Effector memory CD8-positive, alpha-beta T cell (primary cell): ENCODE results near the gene XKR7.

Experiments
- ATAC-seq: fragments of 150-1000 bp; cut with Tn5 transposase; replicated peaks from 2 replicates; pipeline ENCODE4 v1.10.0; 2021; ENCODE audit warnings: mild to moderate bottlenecking, moderate library complexity
- DNase-seq, 3 experiments: peaks; one replicate each; pipeline ENCODE4 v3.0.0; 2021
- H3K27ac Mint-ChIP-seq, 2 donors: one replicate each; pipeline ENCODE4 v1.8.0; 2022; ENCODE audit warnings: mild to moderate bottlenecking in 2 of 2, mixed read lengths in 2 of 2, moderate library complexity in 2 of 2
- H3K27me3 Mint-ChIP-seq, 2 donors: one replicate each; pipeline ENCODE4 v1.8.0; 2022; ENCODE audit warnings: mixed read lengths in 2 of 2
- H3K36me3 Mint-ChIP-seq: one replicate; pipeline ENCODE4 v1.8.0; 2022; ENCODE audit warnings: mild to moderate bottlenecking, moderate library complexity, mixed read lengths; ENCODE audit not compliant: insufficient read depth
- H3K4me1 Mint-ChIP-seq, 2 donors: one replicate each; pipeline ENCODE4 v1.8.0; 2022; ENCODE audit warnings: low read depth in 2 of 2, mixed read lengths in 2 of 2
- H3K4me3 Mint-ChIP-seq, 2 donors: one replicate each; pipeline ENCODE4 v1.8.0; 2022; ENCODE audit warnings: mild to moderate bottlenecking in 2 of 2, mixed read lengths in 2 of 2, moderate library complexity in 2 of 2
- H3K9me3 Mint-ChIP-seq, 2 donors: one replicate each; pipeline ENCODE4 v1.8.0; 2022; ENCODE audit warnings: mixed read lengths in 2 of 2

XKR7 gene

GRCh38 chr20:31974951-31975487 lies 7.1 kb downstream of the XKR7 start:
- DNase-seq, result no peak
- H3K4me1 Mint-ChIP-seq, result no peaks in the 10 kb centered on the region
- ATAC-seq, result no peak
- H3K36me3 Mint-ChIP-seq, result no peaks in the 10 kb centered on the region
- H3K27me3 Mint-ChIP-seq, result peaks cover 68 to 86% of the 10 kb centered on the region in 2 donors
- H3K27ac Mint-ChIP-seq, result no peak overlapping the region
- no peak overlapping the region for H3K4me3 Mint-ChIP-seq
- no peaks in the 10 kb centered on the region for H3K9me3 Mint-ChIP-seq

GRCh38 chr20:31975874-31976273 lies 7.9 kb downstream of the XKR7 start:
- Mint-ChIP-seq H3K9me3 (no peaks in the 10 kb centered on the region), H3K4me1 (no peaks in the 10 kb centered on the region), H3K27me3 (peaks cover 67 to 86% of the 10 kb centered on the region in 2 donors), H3K27ac (no peak overlapping the region), H3K36me3 (no peaks in the 10 kb centered on the region), H3K4me3 (no peak overlapping the region)
- DNase-seq (no peak), ATAC-seq (no peak)

- Mint-ChIP-seq H3K4me3 (no peak overlapping the region), H3K4me1 (no peaks in the 10 kb centered on the region), H3K36me3 (no peaks in the 10 kb centered on the region), H3K27ac (no peak overlapping the region), H3K9me3 (no peaks in the 10 kb centered on the region), H3K27me3 (peaks cover 66 to 88% of the 10 kb centered on the region in 2 donors)
- no peak for ATAC-seq
- DNase-seq, result no peak
These were observed 9.1 kb downstream of the XKR7 start for GRCh38 chr20:31977080-31977479.

GRCh38 chr20:31979713-31980426 lies 11.9 kb downstream of the XKR7 start:
- H3K27me3 Mint-ChIP-seq, result peaks cover 52 to 72% of the 10 kb centered on the region in 2 donors

GRCh38 chr20:31981784-31982183 lies 13.8 kb downstream of the XKR7 start:
- peaks cover 40 to 56% of the 10 kb centered on the region in 2 donors for H3K27me3 Mint-ChIP-seq
- ATAC-seq, result no peak
- H3K4me1 Mint-ChIP-seq, result no peaks in the 10 kb centered on the region
- no peak overlapping the region for H3K27ac Mint-ChIP-seq
- no peak for DNase-seq
- H3K4me3 Mint-ChIP-seq, result no peak overlapping the region
- no peaks in the 10 kb centered on the region for H3K9me3 Mint-ChIP-seq
- H3K36me3 Mint-ChIP-seq, result no peaks in the 10 kb centered on the region

More at GRCh38 chr20:31979713-31980426, 11.9 kb downstream of the XKR7 start:
- Mint-ChIP-seq H3K27ac (no peak overlapping the region), H3K4me1 (no peaks in the 10 kb centered on the region), H3K4me3 (no peak overlapping the region), H3K36me3 (no peaks in the 10 kb centered on the region), H3K9me3 (no peaks in the 10 kb centered on the region)
- DNase-seq (no peak), ATAC-seq (no peak)

GRCh38 chr20:31984981-31985471 lies 17.1 kb downstream of the XKR7 start:
- DNase-seq (no peak), ATAC-seq (no peak)
- no peak overlapping the region for H3K27ac Mint-ChIP-seq
- no peaks in the 10 kb centered on the region for H3K36me3 Mint-ChIP-seq
- H3K9me3 Mint-ChIP-seq, result no peaks in the 10 kb centered on the region
- H3K4me3 Mint-ChIP-seq, result no peak overlapping the region
- peaks cover 24 to 33% of the 10 kb centered on the region in 2 donors for H3K27me3 Mint-ChIP-seq
- H3K4me1 Mint-ChIP-seq, result no peaks in the 10 kb centered on the region

- H3K9me3 Mint-ChIP-seq, result no peaks in the 10 kb centered on the region
- no peak for ATAC-seq
- peaks cover 8 to 22% of the 10 kb centered on the region in 2 donors for H3K27me3 Mint-ChIP-seq
- H3K4me1 Mint-ChIP-seq, result no peaks in the 10 kb centered on the region
- no peak overlapping the region for H3K4me3 Mint-ChIP-seq
- no peak for DNase-seq
- H3K36me3 Mint-ChIP-seq, result peaks cover 2% of the 10 kb centered on the region
- H3K27ac Mint-ChIP-seq, result no peak overlapping the region
These were observed 19.8 kb downstream of the XKR7 start for GRCh38 chr20:31987744-31988143.

- Mint-ChIP-seq H3K9me3 (no peaks in the 10 kb centered on the region), H3K36me3 (peaks cover 2% of the 10 kb centered on the region), H3K4me1 (no peaks in the 10 kb centered on the region), H3K27ac (no peak overlapping the region), H3K4me3 (no peak overlapping the region), H3K27me3 (peaks cover 8 to 22% of the 10 kb centered on the region in 2 donors)
- ATAC-seq, result no peak
- DNase-seq, result no peak
These were observed 20.6 kb downstream of the XKR7 start for GRCh38 chr20:31988430-31989015.

GRCh38 chr20:31989030-31989645 lies 21.2 kb downstream of the XKR7 start:
- H3K4me1 Mint-ChIP-seq, result no peaks in the 10 kb centered on the region
- DNase-seq, result no peak
- H3K27me3 Mint-ChIP-seq, result peaks cover 14 to 26% of the 10 kb centered on the region in 2 donors
- no peaks in the 10 kb centered on the region for H3K9me3 Mint-ChIP-seq
- peaks cover 2% of the 10 kb centered on the region for H3K36me3 Mint-ChIP-seq
- H3K4me3 Mint-ChIP-seq, result no peak overlapping the region
- H3K27ac Mint-ChIP-seq, result no peak overlapping the region
- no peak for ATAC-seq

- H3K27ac Mint-ChIP-seq, result no peak overlapping the region
- no peak overlapping the region for H3K4me3 Mint-ChIP-seq
- H3K4me1 Mint-ChIP-seq, result peaks cover 0 to 4% of the 10 kb centered on the region in 2 donors
- peaks cover 26 to 37% of the 10 kb centered on the region in 2 donors for H3K27me3 Mint-ChIP-seq
- ATAC-seq, result no peak
- no peak for DNase-seq
- H3K9me3 Mint-ChIP-seq, result no peaks in the 10 kb centered on the region
- H3K36me3 Mint-ChIP-seq, result peaks cover 2% of the 10 kb centered on the region
These were observed 22.8 kb downstream of the XKR7 start for GRCh38 chr20:31990641-31991338.

GRCh38 chr20:31991339-31991705 lies 23.4 kb downstream of the XKR7 start:
- DNase-seq, result no peak
- no peak for ATAC-seq
- Mint-ChIP-seq H3K4me1 (peaks cover 0 to 5% of the 10 kb centered on the region in 2 donors), H3K27ac (peak overlapping the region in 1 of 2 donors; percentile 33), H3K9me3 (no peaks in the 10 kb centered on the region), H3K36me3 (peaks cover 2% of the 10 kb centered on the region), H3K27me3 (peaks cover 31 to 43% of the 10 kb centered on the region in 2 donors), H3K4me3 (no peak overlapping the region)

- ATAC-seq, result no peak
- Mint-ChIP-seq H3K9me3 (no peaks in the 10 kb centered on the region), H3K36me3 (peaks cover 2% of the 10 kb centered on the region), H3K4me3 (no peak overlapping the region), H3K27ac (peak overlapping the region in 1 of 2 donors; percentile 33), H3K27me3 (peaks cover 39 to 50% of the 10 kb centered on the region in 2 donors), H3K4me1 (peaks cover 0 to 5% of the 10 kb centered on the region in 2 donors)
- DNase-seq, result no peak
These were observed 24.1 kb downstream of the XKR7 start for GRCh38 chr20:31992086-31992485.

- ATAC-seq (no peak), DNase-seq (no peak)
- H3K36me3 Mint-ChIP-seq, result peaks cover 3% of the 10 kb centered on the region
- peaks cover 48 to 61% of the 10 kb centered on the region in 2 donors for H3K27me3 Mint-ChIP-seq
- no peaks in the 10 kb centered on the region for H3K9me3 Mint-ChIP-seq
- H3K27ac Mint-ChIP-seq, result no peak overlapping the region
- no peak overlapping the region for H3K4me3 Mint-ChIP-seq
- peaks cover 0 to 5% of the 10 kb centered on the region in 2 donors for H3K4me1 Mint-ChIP-seq
These were observed 29.0 kb downstream of the XKR7 start for GRCh38 chr20:31996996-31997395.
